ENCODE measurements around the gene NT5DC3.

- TF ChIP-seq TAF1 (IDR thresholded peaks at IDR 0.05; ENCODE audit: low read depth, low read length) (no peak), POLR2A (IDR thresholded peaks at IDR 0.05; ENCODE audit: low read depth, low read length) (no peak), POLR2AphosphoS5 (IDR thresholded peaks at IDR 0.05; ENCODE audit: low read depth, low read length) (no peak), PAX5 (IDR thresholded peaks at IDR 0.05; ENCODE audit: insufficient read depth, low read length, severe bottlenecking) (no peak), SPI1 (IDR thresholded peaks at IDR 0.05; ENCODE audit: low read depth, low read length) (no peak), POU2F2 (IDR thresholded peaks at IDR 0.05; ENCODE audit: low read depth, low read length) (no peak)
These were observed 21.1 kb downstream of the NT5DC3 start for GRCh38 chr12:103819892-103820291.
